ENCODE data around the gene SSBP4. TPM values are rescaled to one million over a fixed set of nuclear protein-coding genes. Genes with fewer than 3 reads are reported as not detected.
A peak's percentile ranks its signal among the peaks of the same experiment; 100 is the strongest.

Gene SSBP4
- total RNA-seq, 1 experiment from 2014 or later = 46.1 TPM

DNA sequence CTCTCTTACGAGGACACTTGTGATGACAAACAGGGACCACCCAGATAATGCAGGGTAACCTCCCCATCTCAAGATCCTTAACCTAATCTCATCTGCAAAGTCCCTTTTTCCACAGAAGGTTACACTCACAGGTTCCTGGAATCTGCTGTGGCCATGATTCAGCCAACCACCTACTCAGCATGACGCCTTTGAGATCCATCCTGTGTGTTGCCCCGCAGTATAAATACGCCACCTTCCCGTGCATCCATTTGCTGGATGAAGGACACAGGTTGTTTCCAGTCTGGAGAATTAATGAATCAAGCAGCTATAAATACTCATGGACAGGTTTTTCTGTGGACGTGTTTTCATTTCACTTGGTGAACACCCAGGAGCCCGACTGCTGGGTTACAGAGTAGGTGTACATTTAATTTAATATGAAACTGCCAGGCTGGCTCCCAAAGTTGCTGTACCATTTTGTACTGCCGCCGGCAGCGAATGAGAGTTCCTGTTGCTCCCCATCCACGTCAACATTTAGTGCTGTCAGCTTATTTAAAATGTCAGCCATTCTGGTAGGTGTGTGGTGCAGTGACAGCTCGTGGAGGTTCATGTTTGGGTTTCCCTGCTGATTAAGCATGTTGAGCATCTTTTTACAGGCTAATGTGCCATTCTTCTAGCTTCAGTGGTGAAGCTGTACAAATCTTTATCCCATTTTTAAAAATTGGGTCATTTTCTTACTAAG lies 62.5 kb downstream of the SSBP4 start:
- no CpG with 5 or more reads among the region's 12 CpGs for WGBS (ENCODE audit: extremely low coverage, insufficient read length, low lambda C conversion rate)
- H3K27ac ChIP-seq (ENCODE audit: insufficient read length, low read depth, low read length) = no peak overlapping the region
- H3K4me1 Mint-ChIP-seq = peaks cover 25 to 34% of the 10 kb centered on the region in 2 experiments

More for the DNA sequence above, 62.5 kb downstream of the SSBP4 start:
- Histone ChIP-seq H3K9me3 (ENCODE audit: control insufficient read depth, low read depth, low read length) (no peaks in the 10 kb centered on the region), H3K79me1 (ENCODE audit: insufficient read depth, low read depth, low read length, poor library complexity, severe bottlenecking) (no peaks in the 10 kb centered on the region), H3K18ac (ENCODE audit: insufficient read length, low read depth, low read length) (no peak overlapping the region), H2AK5ac (ENCODE audit: insufficient read length, low read length) (no peak overlapping the region), H3K27me3 (ENCODE audit: insufficient read depth, low read length) (no peaks in the 10 kb centered on the region), H2BK12ac (ENCODE audit: insufficient read length, low read depth, low read length) (no peak overlapping the region), H2BK5ac (ENCODE audit: insufficient read length, low read length) (no peak overlapping the region), H3K4me1 (ENCODE audit: insufficient read depth, low read length) (no peaks in the 10 kb centered on the region; the same call in 1 of the 2 replicates), H3K23me2 (ENCODE audit: insufficient read length, low read depth, low read length, poor library complexity, severe bottlenecking) (no peaks in the 10 kb centered on the region), H3K23ac (ENCODE audit: insufficient read length, low read depth, low read length) (no peak overlapping the region), H3K9ac (ENCODE audit: extremely low read depth, insufficient read length, low read length) (no peak overlapping the region), H2BK15ac (ENCODE audit: low read depth, low read length) (no peak overlapping the region), H4K8ac (replicated peaks; ENCODE audit: insufficient read length, low read depth, low read length) (no peak overlapping the region), H3K56ac (ENCODE audit: insufficient read length, low read depth, low read length) (no peak overlapping the region), H4K91ac (ENCODE audit: insufficient read length, low read depth, low read length) (no peak overlapping the region), H2BK20ac (ENCODE audit: low read depth, low read length, poor library complexity, severe bottlenecking) (no peak overlapping the region), H4K20me1 (ENCODE audit: control insufficient read depth, insufficient read depth, insufficient read length) (no peaks in the 10 kb centered on the region), H2AFZ (ENCODE audit: low read length) (no peak overlapping the region), H3K4me2 (ENCODE audit: insufficient read depth, insufficient read length, low read length) (no peak overlapping the region), H3K79me2 (ENCODE audit: insufficient read depth, low read length) (no peaks in the 10 kb centered on the region; the same call in 1 of the 2 replicates), H3T11ph (ENCODE audit: low read length) (no peak overlapping the region), H2BK120ac (ENCODE audit: low read depth, low read length, poor library complexity, severe bottlenecking) (no peak overlapping the region), H3K4ac (ENCODE audit: low read depth, low read length) (no peak overlapping the region), H4K5ac (ENCODE audit: insufficient read length, low read depth, low read length) (no peak overlapping the region), H3K14ac (ENCODE audit: insufficient read depth, low read length) (no peak overlapping the region)
- Mint-ChIP-seq H3K4me3 (no peak overlapping the region), H3K27me3 (ENCODE audit: low read depth) (no peaks in the 10 kb centered on the region), H3K27ac (0 out of 7 replicates have a peak overlapping the region, but pooled peaks of 1 of the 3 experiments have one; percentile 5), H3K36me3 (ENCODE audit: insufficient read depth in 1 of 3, low read depth in 3 of 3) (peaks cover 2 to 3% (median 3%) of the 10 kb centered on the region in 3 experiments; a peak in 3 of 7 replicates), H3K9me3 (no peaks in the 10 kb centered on the region; a peak in 1 of 5 replicates)
- TF ChIP-seq, protein P1, sequence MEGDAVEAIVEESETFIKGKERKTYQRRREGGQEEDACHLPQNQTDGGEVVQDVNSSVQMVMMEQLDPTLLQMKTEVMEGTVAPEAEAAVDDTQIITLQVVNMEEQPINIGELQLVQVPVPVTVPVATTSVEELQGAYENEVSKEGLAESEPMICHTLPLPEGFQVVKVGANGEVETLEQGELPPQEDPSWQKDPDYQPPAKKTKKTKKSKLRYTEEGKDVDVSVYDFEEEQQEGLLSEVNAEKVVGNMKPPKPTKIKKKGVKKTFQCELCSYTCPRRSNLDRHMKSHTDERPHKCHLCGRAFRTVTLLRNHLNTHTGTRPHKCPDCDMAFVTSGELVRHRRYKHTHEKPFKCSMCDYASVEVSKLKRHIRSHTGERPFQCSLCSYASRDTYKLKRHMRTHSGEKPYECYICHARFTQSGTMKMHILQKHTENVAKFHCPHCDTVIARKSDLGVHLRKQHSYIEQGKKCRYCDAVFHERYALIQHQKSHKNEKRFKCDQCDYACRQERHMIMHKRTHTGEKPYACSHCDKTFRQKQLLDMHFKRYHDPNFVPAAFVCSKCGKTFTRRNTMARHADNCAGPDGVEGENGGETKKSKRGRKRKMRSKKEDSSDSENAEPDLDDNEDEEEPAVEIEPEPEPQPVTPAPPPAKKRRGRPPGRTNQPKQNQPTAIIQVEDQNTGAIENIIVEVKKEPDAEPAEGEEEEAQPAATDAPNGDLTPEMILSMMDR (conservative IDR thresholded peaks at IDR 0.05) = no peak
- no peak for DNase-seq

All from H9 (cell line).